ENCODE measurements around the gene ADORA2A.

- TF ChIP-seq EZH2 (IDR thresholded peaks at IDR 0.05; ENCODE audit: insufficient read depth, poor library complexity, severe bottlenecking) (no peak), EZH2phosphoT487 (IDR thresholded peaks at IDR 0.05; ENCODE audit: insufficient read depth, low read depth) (no peak)
Observed at GRCh38 chr22:24401931-24402367, 25.4 kb upstream of the ADORA2A start.
